ENCODE data around the gene HACD4. TPM values are rescaled to one million over a fixed set of nuclear protein-coding genes. Genes with fewer than 3 reads are reported as not detected.

The HACD4 gene
- total RNA-seq, 1 experiment from 2014 or later, result 0.63 TPM

- Mint-ChIP-seq H3K4me3 (no peak overlapping the region), H3K27me3 (ENCODE audit: low read depth) (no peaks in the 10 kb centered on the region), H3K27ac (no peak overlapping the region), H3K36me3 (ENCODE audit: insufficient read depth in 1 of 3, low read depth in 3 of 3) (peaks cover 0 to 6% (median 0%) of the 10 kb centered on the region in 3 experiments; a peak in 3 of 7 replicates), H3K4me1 (peaks cover under 1 to 4% of the 10 kb centered on the region in 2 experiments), H3K9me3 (peaks cover 4 to 6% of the 10 kb centered on the region in 2 experiments; a peak in 4 of 5 replicates)
- Histone ChIP-seq H4K8ac (replicated peaks; ENCODE audit: insufficient read length, low read depth, low read length) (no peak overlapping the region), H3K23me2 (ENCODE audit: insufficient read length, low read depth, low read length, poor library complexity, severe bottlenecking) (no peaks in the 10 kb centered on the region), H2AK5ac (ENCODE audit: insufficient read length, low read length) (no peak overlapping the region), H2BK5ac (ENCODE audit: insufficient read length, low read length) (no peak overlapping the region), H3K79me1 (ENCODE audit: insufficient read depth, low read depth, low read length, poor library complexity, severe bottlenecking) (no peaks in the 10 kb centered on the region), H3K14ac (ENCODE audit: insufficient read depth, low read length) (no peak overlapping the region), H3K4ac (ENCODE audit: low read depth, low read length) (no peak overlapping the region), H3T11ph (ENCODE audit: low read length) (no peak overlapping the region), H3K79me2 (ENCODE audit: insufficient read depth, low read length) (no peaks in the 10 kb centered on the region), H3K23ac (ENCODE audit: insufficient read length, low read depth, low read length) (no peak overlapping the region), H3K9me3 (ENCODE audit: control insufficient read depth, low read depth, low read length) (no peaks in the 10 kb centered on the region), H3K27ac (ENCODE audit: insufficient read length, low read depth, low read length) (no peak overlapping the region), H2BK120ac (ENCODE audit: low read depth, low read length, poor library complexity, severe bottlenecking) (no peak overlapping the region), H4K20me1 (ENCODE audit: control insufficient read depth, insufficient read depth, insufficient read length) (no peaks in the 10 kb centered on the region), H2BK12ac (ENCODE audit: insufficient read length, low read depth, low read length) (no peak overlapping the region), H2BK15ac (ENCODE audit: low read depth, low read length) (no peak overlapping the region), H3K9ac (ENCODE audit: extremely low read depth, insufficient read length, low read length) (no peak overlapping the region), H2AFZ (ENCODE audit: low read length) (no peak overlapping the region), H2BK20ac (ENCODE audit: low read depth, low read length, poor library complexity, severe bottlenecking) (no peak overlapping the region), H4K91ac (ENCODE audit: insufficient read length, low read depth, low read length) (no peak overlapping the region), H3K4me2 (ENCODE audit: insufficient read depth, insufficient read length, low read length) (no peak overlapping the region), H3K18ac (ENCODE audit: insufficient read length, low read depth, low read length) (no peak overlapping the region), H3K4me1 (ENCODE audit: insufficient read depth, low read length) (no peaks in the 10 kb centered on the region), H3K56ac (ENCODE audit: insufficient read length, low read depth, low read length) (no peak overlapping the region), H3K27me3 (ENCODE audit: insufficient read depth, low read length) (no peaks in the 10 kb centered on the region), H4K5ac (ENCODE audit: insufficient read length, low read depth, low read length) (no peak overlapping the region)
- no CpG with 5 or more reads among the region's 1 CpG for WGBS (ENCODE audit: extremely low coverage, insufficient read length, low lambda C conversion rate)
- no peak for DNase-seq
- TF ChIP-seq CTCF (conservative IDR thresholded peaks at IDR 0.05), result no peak
These were observed 49.4 kb upstream of the HACD4 start for GRCh38 chr9:21080793-21081192.

Data from H9 (cell line).